ENCODE results near the gene ZBTB33.

Gene ZBTB33

GRCh38 chrX:120306630-120307029, 56.0 kb downstream of the ZBTB33 start:
- H3K27me3 Mint-ChIP-seq (ENCODE audit: low read depth) = peaks cover 47% of the 10 kb centered on the region
- no peaks in the 10 kb centered on the region for H3K36me3 Mint-ChIP-seq (ENCODE audit: low read depth)
- DNase-seq (ENCODE audit: low spot score) = no peak
- no peaks in the 10 kb centered on the region for H3K9me3 Mint-ChIP-seq
- H3K4me3 Mint-ChIP-seq = no peak overlapping the region
- H3K27ac Mint-ChIP-seq = no peak overlapping the region
- peaks cover 34% of the 10 kb centered on the region for H3K4me1 Mint-ChIP-seq (ENCODE audit: low read depth)
